Activated CD4-positive, CD25-positive, alpha-beta regulatory T cell (primary cell): Measurements from ENCODE around the gene QRICH1.
"Not testable (repeated sequence)": the region's sequence is repeated elsewhere in the genome, so short reads cannot be mapped to it uniquely, and the experiment has no call there.

ENCODE experiments used
- DNase-seq, 4 experiments: peaks; one replicate each; lab custom pipeline; 2025; lab: John Stamatoyannopoulos, UW

QRICH1 gene

GRCh38 chr3:49017229-49017970 lies 76.5 kb downstream of the QRICH1 start:
- no peak for DNase-seq

- no peak for DNase-seq
Measured at GRCh38 chr3:49016414-49017228, 77.2 kb downstream of the QRICH1 start.

GRCh38 chr3:49015765-49016164 lies 78.1 kb downstream of the QRICH1 start:
- DNase-seq = no peak

GRCh38 chr3:49015072-49015471 lies 78.8 kb downstream of the QRICH1 start:
- DNase-seq = no peak

- peak in 3 of 4 experiments; percentile 21 to 37 (median 36) for DNase-seq
Measured at GRCh38 chr3:49013738-49014660, 79.9 kb downstream of the QRICH1 start.

GRCh38 chr3:49013113-49013737 lies 80.6 kb downstream of the QRICH1 start:
- DNase-seq = no peak

- no peak for DNase-seq
Measured at GRCh38 chr3:49012441-49013017, 81.3 kb downstream of the QRICH1 start.

GRCh38 chr3:49009396-49009795 lies 84.5 kb downstream of the QRICH1 start:
- no peak for DNase-seq

GRCh38 chr3:49008627-49009026 lies 85.2 kb downstream of the QRICH1 start:
- DNase-seq = not testable (repeated sequence)

GRCh38 chr3:49007771-49008528 lies 85.9 kb downstream of the QRICH1 start:
- DNase-seq = peak; percentile 69 to 79 (median 76)

- DNase-seq = peak; percentile 91 to 95 (median 94)
Measured at GRCh38 chr3:49007068-49007770, 86.7 kb downstream of the QRICH1 start, which contains the start of gene WDR6. WDR6 (plus strand) TSS chr3:49007391; CDS start chr3:49007432, 41 bp downstream.

GRCh38 chr3:49006408-49007067 lies 87.3 kb downstream of the QRICH1 start:
- no peak for DNase-seq

GRCh38 chr3:49005998-49006397 lies 87.9 kb downstream of the QRICH1 start:
- no peak for DNase-seq

- no peak for DNase-seq
Measured at GRCh38 chr3:49005303-49005680, 88.6 kb downstream of the QRICH1 start.

- no peak for DNase-seq
Measured at GRCh38 chr3:49004352-49005302, 89.2 kb downstream of the QRICH1 start.

GRCh38 chr3:49001155-49001554 lies 92.7 kb downstream of the QRICH1 start:
- DNase-seq = no peak

GRCh38 chr3:48999085-48999858 lies 94.6 kb downstream of the QRICH1 start:
- DNase-seq = no peak
